Body of pancreas (tissue), 4 donors: ENCODE results near the gene ANXA4.

ENCODE experiments used
- CTCF ChIP-seq, 7 experiments: fragments of 450-650 bp in 4 of 7; fragments of 200-600 bp in 3 of 7; sonication (generic) in 3 of 7; IDR thresholded peaks; one replicate each; pipeline ENCODE4 v1.5.1; 2016 to 2019; ENCODE audit warnings: antibody characterized with exemption in 7 of 7
- POLR2A ChIP-seq, 3 donors: fragments of 450-650 bp; IDR thresholded peaks; one replicate each; pipeline ENCODE4 v1.6.1; 2016; ENCODE audit warnings: antibody characterized with exemption in 3 of 3, mild to moderate bottlenecking in 2 of 3

- no peak for TF ChIP-seq CTCF (IDR thresholded peaks at IDR 0.05)
- no peak for TF ChIP-seq POLR2A (IDR thresholded peaks at IDR 0.05)
These were observed 48.6 kb downstream of the ANXA4 start for GRCh38 chr2:69790601-69790959.
